Measurements from ENCODE around the gene CDC42BPB. TPM values are rescaled to one million over a fixed set of nuclear protein-coding genes. Genes with fewer than 3 reads are reported as not detected.
"Not testable (repeated sequence)": the region's sequence is repeated elsewhere in the genome, so short reads cannot be mapped to it uniquely, and the experiment has no call there.

CDC42BPB gene
- polyA plus RNA-seq, 3 donors from 2014 or later = not detected

- DNase-seq = no peak
- H3K4me1 Mint-ChIP-seq = peaks cover 0 to 6% of the 10 kb centered on the region in 2 donors
- H3K36me3 Mint-ChIP-seq = no peaks in the 10 kb centered on the region
- no peak overlapping the region for H3K27ac Mint-ChIP-seq
- no peak overlapping the region for H3K4me3 Mint-ChIP-seq
- peaks cover 17 to 30% (median 20%) of the 10 kb centered on the region in 3 donors for H3K27me3 Mint-ChIP-seq (ENCODE audit: low read depth in 3 of 3)
- H3K9me3 Mint-ChIP-seq = no peaks in the 10 kb centered on the region
These were observed 2.2 kb upstream of the CDC42BPB start for GRCh38 chr14:103059556-103059955.

GRCh38 chr14:103058164-103059055, 1.1 kb upstream of the CDC42BPB start:
- H3K4me3 Mint-ChIP-seq = peak overlapping the region; percentile 39 to 74 (median 53)
- no peaks in the 10 kb centered on the region for H3K36me3 Mint-ChIP-seq
- no peaks in the 10 kb centered on the region for H3K9me3 Mint-ChIP-seq
- H3K27me3 Mint-ChIP-seq (ENCODE audit: low read depth in 3 of 3) = peaks cover 19 to 37% (median 20%) of the 10 kb centered on the region in 3 donors
- H3K4me1 Mint-ChIP-seq = peaks cover 0 to 6% of the 10 kb centered on the region in 2 donors
- no peak for DNase-seq
- H3K27ac Mint-ChIP-seq = no peak overlapping the region

- H3K4me1 Mint-ChIP-seq = peaks cover 0 to 6% of the 10 kb centered on the region in 2 donors
- H3K27me3 Mint-ChIP-seq (ENCODE audit: low read depth in 3 of 3) = peaks cover 18 to 37% (median 23%) of the 10 kb centered on the region in 3 donors
- DNase-seq = no peak
- H3K4me3 Mint-ChIP-seq = no peak overlapping the region
- no peaks in the 10 kb centered on the region for H3K36me3 Mint-ChIP-seq
- no peaks in the 10 kb centered on the region for H3K9me3 Mint-ChIP-seq
- H3K27ac Mint-ChIP-seq = no peak overlapping the region
These were observed 349 bp downstream of the CDC42BPB start for GRCh38 chr14:103057028-103057371.

GRCh38 chr14:103056322-103057027, 874 bp downstream of the CDC42BPB start:
- Mint-ChIP-seq H3K27ac (no peak overlapping the region), H3K27me3 (ENCODE audit: low read depth in 3 of 3) (peaks cover 18 to 37% (median 23%) of the 10 kb centered on the region in 3 donors)

GRCh38 chr14:103055695-103056094, 1.7 kb downstream of the CDC42BPB start:
- H3K36me3 Mint-ChIP-seq = no peaks in the 10 kb centered on the region
- DNase-seq = no peak
- H3K27ac Mint-ChIP-seq = no peak overlapping the region
- H3K4me1 Mint-ChIP-seq = peaks cover 0 to 6% of the 10 kb centered on the region in 2 donors
- H3K9me3 Mint-ChIP-seq = no peaks in the 10 kb centered on the region
- peaks cover 18 to 37% (median 24%) of the 10 kb centered on the region in 3 donors for H3K27me3 Mint-ChIP-seq (ENCODE audit: low read depth in 3 of 3)
- H3K4me3 Mint-ChIP-seq = peak overlapping the region; percentile 43 to 75 (median 71)

More at GRCh38 chr14:103056322-103057027, 874 bp downstream of the CDC42BPB start:
- H3K9me3 Mint-ChIP-seq = no peaks in the 10 kb centered on the region
- no peak for DNase-seq
- H3K4me3 Mint-ChIP-seq = peak overlapping the region; percentile 57 to 75 (median 71)
- no peaks in the 10 kb centered on the region for H3K36me3 Mint-ChIP-seq
- H3K4me1 Mint-ChIP-seq = peaks cover 0 to 6% of the 10 kb centered on the region in 2 donors

- H3K4me1 Mint-ChIP-seq = peaks cover 0 to 3% of the 10 kb centered on the region in 2 donors
- no peaks in the 10 kb centered on the region for H3K9me3 Mint-ChIP-seq
- no peak overlapping the region for H3K27ac Mint-ChIP-seq
- no peak for DNase-seq
- H3K27me3 Mint-ChIP-seq (ENCODE audit: low read depth in 3 of 3) = peaks cover 17 to 18% (median 18%) of the 10 kb centered on the region in 3 donors
- no peaks in the 10 kb centered on the region for H3K36me3 Mint-ChIP-seq
- no peak overlapping the region for H3K4me3 Mint-ChIP-seq
These were observed 4.9 kb downstream of the CDC42BPB start for GRCh38 chr14:103052407-103052806.

GRCh38 chr14:103050935-103051334, 6.4 kb downstream of the CDC42BPB start:
- Mint-ChIP-seq H3K4me1 (peaks cover 0 to 1% of the 10 kb centered on the region in 2 donors), H3K4me3 (no peak overlapping the region), H3K27ac (no peak overlapping the region), H3K27me3 (ENCODE audit: low read depth in 3 of 3) (peaks cover 14 to 20% (median 14%) of the 10 kb centered on the region in 3 donors), H3K9me3 (no peaks in the 10 kb centered on the region), H3K36me3 (no peaks in the 10 kb centered on the region)
- no peak for DNase-seq

- not testable (repeated sequence) for H3K9me3 Mint-ChIP-seq, H3K36me3 Mint-ChIP-seq, H3K4me3 Mint-ChIP-seq, H3K27ac Mint-ChIP-seq, DNase-seq, H3K4me1 Mint-ChIP-seq
- H3K27me3 Mint-ChIP-seq (ENCODE audit: low read depth in 3 of 3) = peaks cover 4 to 14% (median 6%) of the 10 kb centered on the region in 3 donors
These were observed 9.9 kb downstream of the CDC42BPB start for GRCh38 chr14:103047453-103047852.

GRCh38 chr14:103045371-103045869, 11.9 kb downstream of the CDC42BPB start:
- no peaks in the 10 kb centered on the region for H3K4me1 Mint-ChIP-seq
- no peaks in the 10 kb centered on the region for H3K36me3 Mint-ChIP-seq
- H3K4me3 Mint-ChIP-seq = no peak overlapping the region
- H3K9me3 Mint-ChIP-seq = no peaks in the 10 kb centered on the region
- peaks cover 4 to 17% (median 6%) of the 10 kb centered on the region in 3 donors for H3K27me3 Mint-ChIP-seq (ENCODE audit: low read depth in 3 of 3)
- H3K27ac Mint-ChIP-seq = peak overlapping the region in 1 of 6 donors; percentile 35
- no peak for DNase-seq

- Mint-ChIP-seq H3K27me3 (ENCODE audit: low read depth in 3 of 3) (peaks cover 6 to 12% (median 11%) of the 10 kb centered on the region in 3 donors), H3K36me3 (no peaks in the 10 kb centered on the region), H3K9me3 (no peaks in the 10 kb centered on the region), H3K4me1 (no peaks in the 10 kb centered on the region), H3K4me3 (no peak overlapping the region), H3K27ac (no peak overlapping the region)
- DNase-seq = no peak
These were observed 13.9 kb downstream of the CDC42BPB start for GRCh38 chr14:103043257-103044015.

- peaks cover 0 to 15% (median 14%) of the 10 kb centered on the region in 3 donors for H3K27me3 Mint-ChIP-seq (ENCODE audit: low read depth in 3 of 3)
- no peak for DNase-seq
- H3K9me3 Mint-ChIP-seq = no peaks in the 10 kb centered on the region
- no peak overlapping the region for H3K27ac Mint-ChIP-seq
- no peaks in the 10 kb centered on the region for H3K36me3 Mint-ChIP-seq
- H3K4me3 Mint-ChIP-seq = no peak overlapping the region
- H3K4me1 Mint-ChIP-seq = no peaks in the 10 kb centered on the region
These were observed 15.9 kb downstream of the CDC42BPB start for GRCh38 chr14:103041464-103041863.

- DNase-seq = no peak
- Mint-ChIP-seq H3K9me3 (no peaks in the 10 kb centered on the region), H3K4me3 (no peak overlapping the region), H3K4me1 (no peaks in the 10 kb centered on the region), H3K27me3 (ENCODE audit: low read depth in 3 of 3) (peaks cover 0 to 5% (median 3%) of the 10 kb centered on the region in 3 donors), H3K36me3 (no peaks in the 10 kb centered on the region), H3K27ac (no peak overlapping the region)
These were observed 23.7 kb downstream of the CDC42BPB start for GRCh38 chr14:103033681-103034096.

GRCh38 chr14:103031956-103032355, 25.4 kb downstream of the CDC42BPB start:
- Mint-ChIP-seq H3K27ac (no peak overlapping the region), H3K36me3 (no peaks in the 10 kb centered on the region), H3K4me3 (no peak overlapping the region), H3K4me1 (no peaks in the 10 kb centered on the region), H3K9me3 (no peaks in the 10 kb centered on the region), H3K27me3 (ENCODE audit: low read depth in 3 of 3) (peaks cover 0 to 1% (median 1%) of the 10 kb centered on the region in 3 donors)
- DNase-seq = no peak
